Glomerular endothelial cell (primary cell): ENCODE results near the gene ACTN4. TPM values are rescaled to one million over a fixed set of nuclear protein-coding genes. Genes with fewer than 3 reads are reported as not detected.

Experiments
- DNase-seq: peaks from one replicate; pipeline ENCODE4 v3.0.0-alpha.2; 2011; ENCODE audit warnings: low read depth, low spot score; ENCODE audit errors: extremely low read depth
- total RNA-seq: library from RNA; depleted of rRNA; stranded (reverse); fragments of >200 nt; gene quantifications from 2 replicates; pipeline ENCODE4 v1.2.3, GENCODE V29; 2015

ACTN4 gene
- total RNA-seq, 1 donor from 2014 or later: 882 TPM

GRCh38 chr19:38708413-38709024 is 61.1 kb downstream of the ACTN4 start:
- DNase-seq: no peak

- DNase-seq: no peak
These were observed 61.7 kb downstream of the ACTN4 start for GRCh38 chr19:38709119-38709518.

- no peak for DNase-seq
These were observed 62.4 kb downstream of the ACTN4 start for GRCh38 chr19:38709671-38710415.

- DNase-seq: no peak
These were observed 62.9 kb downstream of the ACTN4 start for GRCh38 chr19:38710416-38710702.

GRCh38 chr19:38710928-38711725 is 63.7 kb downstream of the ACTN4 start:
- no peak for DNase-seq

- DNase-seq: no peak
These were observed 64.3 kb downstream of the ACTN4 start for GRCh38 chr19:38711726-38712153.

- no peak for DNase-seq
These were observed 64.8 kb downstream of the ACTN4 start for GRCh38 chr19:38712161-38712748.

- no peak for DNase-seq
These were observed 65.8 kb downstream of the ACTN4 start for GRCh38 chr19:38713227-38713649.

GRCh38 chr19:38713865-38714264 is 66.4 kb downstream of the ACTN4 start:
- DNase-seq: no peak

- DNase-seq: no peak
These were observed 66.9 kb downstream of the ACTN4 start for GRCh38 chr19:38714354-38714778.

GRCh38 chr19:38715555-38715954 is 68.1 kb downstream of the ACTN4 start:
- no peak for DNase-seq

GRCh38 chr19:38717051-38717450 is 69.6 kb downstream of the ACTN4 start:
- DNase-seq: no peak

- no peak for DNase-seq
These were observed 70.4 kb downstream of the ACTN4 start for GRCh38 chr19:38717855-38718254.

GRCh38 chr19:38718747-38719543 is 71.5 kb downstream of the ACTN4 start:
- DNase-seq: no peak

GRCh38 chr19:38719761-38720558 is 72.5 kb downstream of the ACTN4 start:
- DNase-seq: no peak

GRCh38 chr19:38720559-38721236 is 73.2 kb downstream of the ACTN4 start:
- no peak for DNase-seq

GRCh38 chr19:38721496-38721895 is 74.0 kb downstream of the ACTN4 start:
- no peak for DNase-seq

- DNase-seq: no peak
These were observed 74.7 kb downstream of the ACTN4 start for GRCh38 chr19:38721979-38722773.
